ENCODE measurements around the gene HP.

Gene HP

GRCh38 chr16:72043539-72043938, 10.8 kb upstream of the HP start:
- DNase-seq (ENCODE audit: low read depth in 1 of 2, low spot score in 1 of 2), result no peak
- TF ChIP-seq CTCF (IDR thresholded peaks at IDR 0.05; ENCODE audit: insufficient read depth, low read length) (no peak), POLR2AphosphoS5 (IDR thresholded peaks at IDR 0.05; ENCODE audit: low read depth) (no peak), SPI1 (IDR thresholded peaks at IDR 0.05; ENCODE audit: borderline replicate concordance, low read depth) (no peak), REST (IDR thresholded peaks at IDR 0.05; ENCODE audit: insufficient replicate concordance, low read depth) (no peak), GABPA (IDR thresholded peaks at IDR 0.05; ENCODE audit: low read depth) (no peak)
- no peak overlapping the region for H3K4me3 ChIP-seq (replicated peaks; ENCODE audit: insufficient read depth, low read length)
- no peak overlapping the region for H3K27ac ChIP-seq (replicated peaks)
- H3K27me3 ChIP-seq (ENCODE audit: insufficient read depth, poor library complexity, severe bottlenecking), result no peaks in the 10 kb centered on the region

GRCh38 chr16:72044296-72044695, 10.0 kb upstream of the HP start:
- no peak overlapping the region for H3K4me3 ChIP-seq (replicated peaks; ENCODE audit: insufficient read depth, low read length)
- DNase-seq (ENCODE audit: low read depth in 1 of 2, low spot score in 1 of 2), result no peak
- no peak for TF ChIP-seq GABPA (IDR thresholded peaks at IDR 0.05; ENCODE audit: low read depth)
- no peak for TF ChIP-seq REST (IDR thresholded peaks at IDR 0.05; ENCODE audit: insufficient replicate concordance, low read depth)
- TF ChIP-seq POLR2AphosphoS5 (IDR thresholded peaks at IDR 0.05; ENCODE audit: low read depth), result no peak
- TF ChIP-seq CTCF (IDR thresholded peaks at IDR 0.05; ENCODE audit: insufficient read depth, low read length), result no peak
- TF ChIP-seq SPI1 (IDR thresholded peaks at IDR 0.05; ENCODE audit: borderline replicate concordance, low read depth), result no peak
- peak overlapping the region; percentile 9; the same call in 1 of the 2 replicates for H3K27ac ChIP-seq (replicated peaks)
- no peaks in the 10 kb centered on the region for H3K27me3 ChIP-seq (ENCODE audit: insufficient read depth, poor library complexity, severe bottlenecking)

GRCh38 chr16:72044825-72045359, 9.4 kb upstream of the HP start:
- Histone ChIP-seq H3K27ac (replicated peaks) (peak overlapping the region; percentile 9; the same call in 1 of the 2 replicates), H3K27me3 (ENCODE audit: insufficient read depth, poor library complexity, severe bottlenecking) (no peaks in the 10 kb centered on the region), H3K4me3 (replicated peaks; ENCODE audit: insufficient read depth, low read length) (no peak overlapping the region)
- TF ChIP-seq GABPA (IDR thresholded peaks at IDR 0.05; ENCODE audit: low read depth) (no peak), POLR2AphosphoS5 (IDR thresholded peaks at IDR 0.05; ENCODE audit: low read depth) (no peak), CTCF (IDR thresholded peaks at IDR 0.05; ENCODE audit: insufficient read depth, low read length) (no peak), SPI1 (IDR thresholded peaks at IDR 0.05; ENCODE audit: borderline replicate concordance, low read depth) (no peak)
- no peak for DNase-seq (ENCODE audit: low read depth in 1 of 2, low spot score in 1 of 2)

- peak in 1 of 2 experiments; percentile 9 for DNase-seq (ENCODE audit: low read depth in 1 of 2, low spot score in 1 of 2)
- no peak overlapping the region for H3K27ac ChIP-seq (replicated peaks)
- H3K4me3 ChIP-seq (replicated peaks; ENCODE audit: insufficient read depth, low read length), result no peak overlapping the region
- no peak for TF ChIP-seq CTCF (IDR thresholded peaks at IDR 0.05; ENCODE audit: insufficient read depth, low read length)
- TF ChIP-seq GABPA (IDR thresholded peaks at IDR 0.05; ENCODE audit: low read depth), result no peak
- no peak for TF ChIP-seq REST (IDR thresholded peaks at IDR 0.05; ENCODE audit: insufficient replicate concordance, low read depth)
- no peak for TF ChIP-seq SPI1 (IDR thresholded peaks at IDR 0.05; ENCODE audit: borderline replicate concordance, low read depth)
- no peak for TF ChIP-seq POLR2AphosphoS5 (IDR thresholded peaks at IDR 0.05; ENCODE audit: low read depth)
- no peaks in the 10 kb centered on the region for H3K27me3 ChIP-seq (ENCODE audit: insufficient read depth, poor library complexity, severe bottlenecking)
Observed at GRCh38 chr16:72049110-72049509, 5.2 kb upstream of the HP start.

Measured in HL-60 (cell line).